ENCODE data around the gene PTTG2.
"Not testable (repeated sequence)": the region's sequence is repeated elsewhere in the genome, so short reads cannot be mapped to it uniquely, and the experiment has no call there.

PTTG2 gene

GRCh38 chr4:37958932-37959331 is 1.3 kb upstream of the PTTG2 start:
- DNase-seq = no peak

GRCh38 chr4:37960679-37961450 is 667 bp downstream of the PTTG2 start:
- DNase-seq = no peak

DNA sequence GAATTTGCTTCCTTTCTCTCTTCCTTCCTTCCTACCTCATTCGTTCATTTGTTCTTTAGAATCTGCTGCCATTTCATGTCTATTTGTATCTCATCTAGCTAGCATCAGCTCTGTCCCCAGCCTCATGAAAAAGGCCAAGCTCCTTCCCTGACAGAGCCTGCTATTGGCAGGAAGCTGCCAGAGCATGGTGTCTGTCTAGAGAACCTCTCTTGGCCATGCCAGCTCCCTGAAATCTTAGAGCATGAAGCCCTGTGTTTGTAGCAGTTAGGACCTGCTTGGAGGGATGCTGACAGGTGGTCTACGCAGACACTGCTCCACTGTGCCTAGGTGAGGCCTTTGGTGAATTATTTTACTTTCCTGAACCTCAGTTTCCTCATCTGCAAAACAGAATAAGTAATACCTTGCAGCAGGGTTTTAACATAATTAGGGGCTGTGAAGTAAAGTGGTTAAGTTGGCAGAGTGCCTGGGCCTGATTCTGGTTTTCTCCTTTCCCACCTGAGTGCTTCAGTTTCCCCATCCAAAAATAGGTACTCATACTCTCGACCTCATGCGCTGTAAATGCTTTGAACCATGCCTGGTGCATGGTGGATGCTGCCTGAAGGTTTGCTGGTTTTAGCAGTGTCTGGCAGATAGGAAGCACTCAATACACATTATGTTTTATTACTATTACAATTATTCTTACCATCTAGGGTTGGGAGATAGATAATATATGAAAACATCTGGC is 4.7 kb downstream of the PTTG2 start:
- DNase-seq = no peak

DNA sequence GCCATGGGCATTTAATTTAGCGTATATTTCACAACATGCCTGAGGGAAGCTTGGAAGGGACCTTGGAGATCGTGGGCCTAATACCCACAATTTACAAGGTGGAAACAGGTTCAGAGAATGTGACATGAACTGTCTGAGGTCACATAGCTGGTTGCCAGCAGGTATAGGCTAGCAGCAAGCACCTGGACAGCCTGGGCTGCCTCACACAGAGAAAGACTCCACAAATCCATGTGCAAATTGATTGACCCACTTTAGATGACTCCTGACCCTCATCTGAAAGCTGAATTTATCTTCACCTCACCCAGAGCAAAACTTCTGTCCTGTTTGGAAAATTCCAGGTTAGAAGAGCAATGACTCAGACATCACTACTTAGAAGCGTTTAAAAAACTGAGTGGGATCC is 5.8 kb downstream of the PTTG2 start:
- DNase-seq = no peak

GRCh38 chr4:37967736-37968135 is 7.5 kb downstream of the PTTG2 start:
- DNase-seq = no peak

DNA sequence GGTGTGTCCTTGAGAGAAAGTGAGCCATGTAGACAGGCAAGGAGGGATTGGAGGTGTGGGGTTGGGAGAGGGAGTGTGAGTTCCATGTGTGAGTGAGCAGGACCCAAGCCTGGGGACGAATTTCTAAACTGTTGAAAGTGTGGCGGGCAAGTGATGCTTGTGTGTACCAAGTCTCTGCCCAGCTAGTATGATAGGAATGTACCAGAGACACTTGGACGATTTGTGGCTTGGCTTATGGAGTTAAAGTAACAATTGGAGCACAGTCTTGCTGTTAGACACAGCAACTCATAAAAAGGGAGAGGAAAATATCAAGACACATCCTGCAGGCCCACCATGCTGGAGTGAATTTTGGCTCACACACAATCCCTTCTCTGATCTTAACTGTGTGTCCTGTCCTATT is 8.5 kb downstream of the PTTG2 start:
- no peak for DNase-seq

DNA sequence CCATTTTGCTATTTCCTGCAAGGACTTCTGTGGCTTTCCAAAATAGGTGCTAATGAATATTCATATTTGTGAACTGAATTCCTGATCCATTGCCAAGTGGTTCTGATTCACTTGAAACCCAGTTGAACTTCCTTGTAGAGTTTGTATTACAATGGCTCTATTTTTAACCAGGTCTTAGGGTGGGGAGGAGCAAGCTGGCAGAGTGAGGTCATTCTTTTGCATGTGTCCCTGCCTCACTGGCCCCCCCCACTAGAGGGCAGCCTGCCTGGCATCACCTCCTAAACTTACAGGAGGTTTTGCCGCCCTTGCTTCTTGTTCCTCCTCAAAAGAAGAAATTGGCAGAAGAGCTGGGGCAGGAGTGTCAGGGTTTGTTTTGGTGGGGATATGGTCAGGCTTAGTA is 10.5 kb downstream of the PTTG2 start:
- DNase-seq = no peak

DNA sequence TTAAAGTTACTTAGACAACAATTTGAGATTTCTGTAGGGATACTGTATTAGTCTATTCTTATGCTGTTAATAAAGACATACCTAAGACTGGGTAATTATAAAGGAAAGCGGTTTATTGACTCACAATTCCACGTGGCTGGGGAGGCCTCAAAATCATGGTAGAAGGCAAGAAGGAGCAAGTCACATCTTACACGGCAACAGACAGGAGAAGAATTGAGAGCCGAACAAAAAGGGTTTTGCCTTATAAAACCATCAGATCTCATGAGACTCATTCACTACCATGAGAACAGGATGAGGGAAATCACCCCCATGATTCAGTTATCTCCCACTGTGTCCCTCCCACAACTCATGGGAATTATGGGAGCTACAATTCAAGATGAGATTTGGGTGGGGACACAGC is 11.0 kb downstream of the PTTG2 start:
- DNase-seq = no peak

DNA sequence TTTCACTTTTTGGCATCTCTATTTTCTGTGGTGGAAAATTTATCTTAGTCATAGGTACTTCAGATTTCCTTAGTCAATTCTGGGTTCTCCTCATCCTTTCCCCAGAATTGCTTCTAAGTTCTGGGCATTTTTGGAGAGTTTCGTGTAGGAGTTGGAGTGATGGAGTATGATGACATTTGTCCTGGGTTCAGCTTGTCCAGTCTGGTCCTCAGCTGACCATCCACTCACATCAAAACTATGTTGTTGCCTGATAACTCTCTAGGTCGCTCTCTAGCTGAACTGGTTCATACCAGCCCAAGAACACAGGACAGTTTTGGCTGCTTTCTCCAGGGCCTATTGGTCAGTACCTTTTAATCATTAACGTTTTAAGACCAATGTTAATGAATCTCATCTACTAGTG is 13.2 kb downstream of the PTTG2 start:
- no peak for DNase-seq

GRCh38 chr4:37975321-37975822 is 15.2 kb downstream of the PTTG2 start:
- not testable (repeated sequence) for DNase-seq

- no peak for DNase-seq
Measured at GRCh38 chr4:37976507-37976906, 16.3 kb downstream of the PTTG2 start.

- peak; percentile 83 for DNase-seq
Measured at GRCh38 chr4:37976991-37977470, 16.8 kb downstream of the PTTG2 start.

GRCh38 chr4:37977471-37978247 is 17.5 kb downstream of the PTTG2 start:
- DNase-seq = peak; percentile 55

GRCh38 chr4:37978248-37978924 is 18.2 kb downstream of the PTTG2 start:
- DNase-seq = peak; percentile 44

- no peak for DNase-seq
Measured at GRCh38 chr4:37980246-37980645, 20.0 kb downstream of the PTTG2 start.

DNA sequence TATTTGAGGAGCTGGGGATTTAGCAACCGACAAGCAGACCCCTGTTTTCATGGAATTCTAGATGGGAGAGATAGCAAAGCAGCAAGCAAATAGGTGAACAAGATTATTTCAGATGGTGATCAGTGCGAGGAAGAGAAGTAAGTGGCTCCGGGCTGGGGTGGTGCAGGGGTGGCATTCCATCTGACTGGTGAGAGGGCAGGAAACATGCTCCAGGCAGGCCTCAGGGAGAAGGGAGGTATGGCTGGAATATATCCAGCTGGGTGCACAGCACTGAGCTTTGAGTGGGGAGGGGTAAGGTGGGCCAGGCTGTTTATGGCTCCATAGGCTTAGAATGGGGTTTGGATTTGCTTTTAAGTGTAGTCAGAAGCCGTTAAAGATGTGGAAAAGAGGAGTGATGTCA is 21.2 kb downstream of the PTTG2 start:
- no peak for DNase-seq

GRCh38 chr4:37981844-37982720 is 21.9 kb downstream of the PTTG2 start:
- peak; percentile 21 for DNase-seq

DNA sequence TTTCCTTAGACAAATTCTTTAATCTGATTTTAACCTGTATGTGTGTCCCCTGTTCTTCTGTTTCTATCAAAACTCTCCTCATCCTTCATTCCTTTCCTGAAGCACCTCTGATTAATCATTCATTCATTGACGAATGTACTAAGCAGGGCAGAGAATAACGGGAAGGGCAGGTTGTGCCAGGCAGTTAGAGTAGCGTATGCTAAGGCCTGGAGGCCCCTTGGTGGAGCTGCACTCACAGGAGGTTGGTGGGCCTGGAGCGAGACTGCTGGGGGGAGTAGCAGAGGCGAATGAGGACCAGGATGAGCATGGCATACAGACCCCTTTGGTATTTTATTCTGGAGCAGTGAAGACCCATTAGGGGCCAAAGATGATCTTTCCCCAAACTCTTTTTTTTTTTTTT is 22.5 kb downstream of the PTTG2 start:
- DNase-seq = no peak

DNA sequence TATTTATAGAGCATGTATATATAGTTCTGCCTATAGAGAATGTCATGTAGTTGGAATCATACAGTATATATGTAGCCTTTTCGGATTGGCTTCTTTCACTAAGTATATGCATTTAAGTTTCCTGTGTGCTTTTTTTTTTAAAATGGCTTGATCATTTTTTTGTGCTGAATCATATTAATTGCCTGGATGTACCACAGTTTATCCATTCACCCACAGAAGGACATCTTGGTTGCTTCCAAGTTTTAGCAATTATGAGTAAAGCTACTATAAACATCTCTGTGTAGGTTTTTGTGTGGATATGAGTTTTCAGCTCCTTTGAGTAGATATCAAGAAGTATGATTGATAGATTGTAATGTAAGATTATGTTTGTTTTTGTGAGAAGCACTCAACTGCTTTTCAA is 23.8 kb downstream of the PTTG2 start:
- no peak for DNase-seq

DNA sequence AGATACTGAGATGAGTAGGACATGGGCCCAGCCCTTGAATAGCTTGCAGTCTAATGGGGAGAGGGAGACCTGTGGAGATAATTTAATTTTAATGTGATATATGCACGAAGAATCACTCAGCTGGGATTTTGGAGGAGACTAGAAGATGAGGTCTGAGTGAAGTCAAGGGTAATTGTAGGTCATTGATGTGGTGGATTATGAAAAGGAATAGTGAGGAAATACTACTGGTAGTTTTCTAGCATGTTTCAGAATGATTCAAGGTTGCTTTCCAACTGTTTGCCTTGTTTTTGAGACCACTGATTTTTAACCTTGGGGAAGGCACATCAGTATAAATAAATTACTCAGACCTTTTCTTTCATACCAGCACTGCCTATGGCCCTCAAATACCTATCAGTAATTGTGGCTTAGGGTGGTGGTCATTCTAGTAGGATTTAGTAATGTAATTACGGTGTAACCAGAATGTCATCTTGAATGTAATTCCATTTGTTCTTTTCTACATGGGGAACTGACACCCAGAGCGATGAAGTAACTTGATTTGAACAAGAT is 25.6 kb downstream of the PTTG2 start:
- no peak for DNase-seq

- DNase-seq = no peak
Measured at GRCh38 chr4:37988670-37989069, 28.5 kb downstream of the PTTG2 start.
